Measurements from ENCODE around the gene KLF16. TPM values are rescaled to one million over a fixed set of nuclear protein-coding genes. Genes with fewer than 3 reads are reported as not detected.
A peak's percentile ranks its signal among the peaks of the same experiment; 100 is the strongest.

The KLF16 gene
- total RNA-seq, 1 experiment from 2014 or later = 10.4 TPM

- DNase-seq (ENCODE audit: extremely low read depth, low read depth) = no peak
Observed at GRCh38 chr19:1856698-1857603, 6.4 kb downstream of the KLF16 start.

- DNase-seq (ENCODE audit: extremely low read depth, low read depth) = no peak
Observed at GRCh38 chr19:1856345-1856697, 7.1 kb downstream of the KLF16 start.

GRCh38 chr19:1855828-1856255 lies 7.5 kb downstream of the KLF16 start:
- DNase-seq (ENCODE audit: extremely low read depth, low read depth) = no peak

GRCh38 chr19:1855040-1855827 lies 8.1 kb downstream of the KLF16 start:
- DNase-seq (ENCODE audit: extremely low read depth, low read depth) = peak; percentile 81

DNA sequence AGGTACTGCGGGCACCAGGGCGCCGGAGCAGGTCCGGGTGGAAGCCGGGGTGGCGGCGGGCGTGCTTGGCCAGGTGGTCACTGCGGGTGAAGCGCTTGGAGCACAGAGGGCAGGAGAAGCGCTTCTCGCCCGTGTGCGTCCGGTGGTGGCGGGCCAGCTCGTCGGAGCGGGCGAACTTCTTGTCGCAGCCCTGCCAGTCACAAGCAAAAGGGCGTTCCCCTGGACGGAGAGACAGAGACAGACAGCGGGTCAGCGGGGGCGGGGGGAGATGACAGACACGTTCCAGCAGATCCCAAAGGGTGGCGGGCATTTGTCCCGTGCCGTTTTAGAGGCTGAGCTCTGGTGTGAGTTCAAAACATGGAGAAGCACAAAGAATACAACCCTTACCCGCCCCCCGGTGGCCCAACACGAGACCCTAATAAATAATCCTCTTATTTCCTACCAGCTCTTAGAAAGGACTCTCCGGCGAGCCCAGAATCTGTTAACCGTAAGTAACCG lies 8.8 kb downstream of the KLF16 start:
- DNase-seq (ENCODE audit: extremely low read depth, low read depth) = no peak

DNA sequence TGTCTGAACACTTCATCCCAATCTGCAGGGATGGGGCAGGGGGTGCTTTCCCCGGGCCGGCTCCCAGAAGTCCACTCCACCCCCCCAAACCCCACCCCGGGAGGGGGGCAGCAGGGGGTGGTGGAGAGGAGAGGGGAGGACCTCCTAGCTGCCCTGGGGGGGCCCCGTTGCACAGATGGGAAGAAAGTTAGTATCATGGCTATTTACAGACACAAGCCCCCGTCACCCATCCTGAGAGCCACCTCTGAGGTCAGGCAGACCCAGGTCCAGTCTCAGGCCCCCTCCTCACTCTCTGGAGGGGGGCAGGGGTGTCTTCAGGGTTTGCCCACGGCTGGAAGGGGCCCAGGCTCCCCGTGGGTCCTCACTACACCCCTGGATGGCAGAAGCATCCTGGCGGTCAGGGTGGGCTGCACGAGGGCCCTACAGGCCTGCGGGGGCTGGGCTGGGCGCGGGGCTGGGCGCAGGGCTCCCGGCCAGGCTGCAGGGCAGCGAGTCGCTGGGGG lies 9.3 kb downstream of the KLF16 start:
- no peak for DNase-seq (ENCODE audit: extremely low read depth, low read depth)

- peak; percentile 69 for DNase-seq (ENCODE audit: extremely low read depth, low read depth)
Observed at GRCh38 chr19:1853295-1854038, 9.9 kb downstream of the KLF16 start.

DNA sequence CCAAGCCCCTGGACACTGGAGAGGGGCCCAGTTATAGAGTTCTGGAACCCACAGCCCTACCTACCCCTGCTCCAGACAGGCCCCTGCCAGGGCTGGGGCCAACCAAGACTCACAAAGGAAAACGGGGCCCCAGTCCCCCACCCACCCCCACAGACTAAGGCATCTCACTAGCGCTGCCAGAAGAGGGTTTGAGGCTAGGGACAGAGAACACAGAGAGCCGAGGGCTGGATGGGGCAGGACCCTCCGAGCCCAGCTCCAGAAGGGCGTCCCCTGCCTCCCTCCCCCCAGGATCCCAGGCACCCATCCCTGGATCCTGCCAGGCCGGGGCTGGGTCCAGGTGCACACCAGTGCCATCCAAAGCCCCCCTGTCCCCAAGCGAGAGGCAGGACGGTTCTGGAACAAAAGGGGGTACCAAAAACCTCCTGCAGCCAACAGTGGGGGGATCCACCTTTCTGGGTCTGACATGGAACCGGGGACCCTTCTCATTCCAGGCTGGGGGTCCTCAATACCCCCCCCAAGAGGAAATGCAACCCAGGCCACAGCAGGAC lies 10.7 kb downstream of the KLF16 start:
- DNase-seq (ENCODE audit: extremely low read depth, low read depth) = no peak

DNA sequence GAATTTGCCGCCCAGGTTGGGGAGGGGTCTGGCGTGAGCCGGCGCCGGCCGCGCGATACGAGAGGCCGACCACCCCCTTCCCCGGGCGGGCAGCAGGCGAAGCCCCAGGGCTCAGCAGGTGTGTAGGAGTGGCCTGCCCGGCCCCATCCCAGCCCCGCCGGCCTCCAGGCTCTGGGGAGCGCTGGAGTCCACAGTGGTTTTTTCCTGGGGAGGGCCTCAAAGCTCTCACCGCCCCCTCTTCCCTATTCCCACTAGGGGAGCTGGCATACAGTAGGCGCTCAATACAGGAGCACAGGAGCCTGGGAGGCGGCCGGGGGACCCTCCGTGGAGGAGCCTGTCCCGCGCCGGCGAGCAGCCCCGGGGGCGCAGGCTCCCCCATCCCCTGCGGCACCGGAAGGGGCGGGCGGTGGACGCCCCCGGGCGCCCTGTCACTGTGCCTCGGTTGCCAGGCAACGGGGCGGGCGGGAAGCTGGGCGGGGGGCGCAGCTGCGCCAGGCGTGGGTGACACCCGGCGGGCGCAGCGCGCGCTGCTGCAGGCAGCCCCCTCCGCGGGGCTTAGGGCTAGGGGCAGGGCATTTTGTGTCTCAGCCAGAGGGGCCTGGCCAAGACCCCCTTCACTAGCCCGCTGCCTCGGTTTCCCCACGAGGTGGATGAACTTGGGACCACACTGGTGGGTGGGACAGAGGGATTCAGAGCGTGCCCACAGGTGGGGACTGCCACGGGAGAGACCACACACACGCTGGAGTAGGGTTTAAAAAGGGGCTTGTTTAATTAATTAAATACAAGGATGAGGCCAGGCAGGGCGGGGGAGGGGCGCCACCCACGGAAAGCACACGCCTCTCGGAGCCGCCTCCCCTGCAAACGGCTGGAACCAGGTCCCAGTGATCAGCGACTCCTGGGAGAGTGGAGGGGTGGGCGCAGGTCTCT lies 11.5 kb downstream of the KLF16 start:
- DNase-seq (ENCODE audit: extremely low read depth, low read depth) = no peak

DNA sequence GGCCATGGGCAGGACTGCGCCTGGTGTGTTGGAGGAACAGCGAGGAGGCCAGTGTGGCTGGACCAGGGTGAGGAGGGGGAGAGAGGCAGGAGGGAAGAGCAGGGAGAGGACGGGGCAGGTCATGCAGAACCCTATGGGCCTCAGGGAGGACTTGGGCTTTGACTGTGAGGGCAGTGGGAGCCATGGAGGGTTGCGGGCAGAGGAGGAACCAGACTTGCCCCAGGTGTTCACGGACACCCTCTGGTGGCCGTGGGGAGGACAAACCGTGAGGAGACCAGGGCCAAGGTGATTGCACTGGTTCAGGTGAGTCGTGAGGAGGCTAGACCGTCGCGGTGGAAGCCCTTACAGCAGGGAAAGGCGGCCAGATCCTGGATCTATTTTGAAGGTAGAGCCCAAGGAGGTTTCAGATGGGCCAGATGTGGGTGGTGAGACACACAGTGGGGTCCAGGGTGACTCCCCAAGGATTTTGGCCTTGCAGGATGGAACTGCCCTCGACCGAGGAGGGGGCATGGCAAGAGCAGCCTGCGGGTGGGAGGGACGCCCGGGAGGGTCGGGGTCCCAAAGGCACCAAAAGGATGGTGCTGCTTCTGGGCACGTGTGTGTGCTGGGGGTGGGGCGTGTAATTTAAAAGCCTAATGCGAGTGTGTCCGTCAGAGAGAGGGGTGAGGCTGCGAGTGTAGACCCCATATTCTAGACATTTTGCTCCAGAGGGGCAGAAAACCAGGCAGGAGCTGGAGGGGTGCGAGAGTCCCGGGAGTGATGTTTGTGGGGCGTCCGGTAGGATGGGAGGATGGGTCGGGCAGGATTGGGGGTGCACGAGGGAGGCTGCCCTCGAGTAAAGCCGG lies 12.3 kb downstream of the KLF16 start:
- no peak for DNase-seq (ENCODE audit: extremely low read depth, low read depth)

- DNase-seq (ENCODE audit: extremely low read depth, low read depth) = no peak
Observed at GRCh38 chr19:1849886-1850398, 13.4 kb downstream of the KLF16 start.

GRCh38 chr19:1849132-1849474 lies 14.3 kb downstream of the KLF16 start:
- DNase-seq (ENCODE audit: extremely low read depth, low read depth) = no peak

GRCh38 chr19:1848399-1849131 lies 14.8 kb downstream of the KLF16 start, which contains the start of gene REXO1:
Gene REXO1 (minus strand): TSS chr19:1848483. CDS start chr19:1848358, 125 bp downstream.
- peak; percentile 87 for DNase-seq (ENCODE audit: extremely low read depth, low read depth)

DNA sequence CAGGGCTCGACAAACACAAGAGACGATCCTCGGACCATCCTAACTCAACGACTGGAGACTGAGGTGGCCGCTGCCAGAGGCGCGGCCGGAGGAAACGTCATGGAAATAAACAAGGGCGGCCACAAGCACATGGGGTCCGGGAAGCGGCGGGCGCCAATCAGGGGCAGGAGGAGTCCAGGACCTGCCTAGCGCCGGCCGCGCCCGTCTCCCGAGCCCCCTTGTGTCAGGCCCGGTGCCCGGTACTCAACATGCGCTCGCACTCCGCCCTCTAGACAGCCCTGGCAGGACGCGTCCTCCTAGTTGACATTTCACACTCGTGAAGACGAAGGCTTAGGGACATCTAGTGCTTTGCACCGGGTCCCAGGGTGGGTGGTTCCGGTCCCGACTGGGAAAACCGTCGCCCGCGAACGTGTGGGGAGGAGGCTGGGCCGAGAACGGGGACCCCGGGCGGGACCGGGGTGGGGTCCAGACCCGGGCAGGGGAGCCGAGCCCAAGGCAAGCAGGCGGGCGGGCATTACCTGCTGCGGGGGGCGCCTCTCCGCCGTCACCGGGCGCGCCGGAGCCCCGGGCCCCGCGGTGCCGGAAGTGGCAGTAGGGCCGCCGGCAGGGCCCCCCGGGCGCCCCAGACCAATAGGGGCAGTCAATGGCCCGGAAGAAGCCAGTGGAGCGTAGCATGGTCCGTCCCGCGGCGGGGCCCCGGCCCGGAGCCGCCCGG lies 15.5 kb downstream of the KLF16 start:
- no peak for DNase-seq (ENCODE audit: extremely low read depth, low read depth)

DNA sequence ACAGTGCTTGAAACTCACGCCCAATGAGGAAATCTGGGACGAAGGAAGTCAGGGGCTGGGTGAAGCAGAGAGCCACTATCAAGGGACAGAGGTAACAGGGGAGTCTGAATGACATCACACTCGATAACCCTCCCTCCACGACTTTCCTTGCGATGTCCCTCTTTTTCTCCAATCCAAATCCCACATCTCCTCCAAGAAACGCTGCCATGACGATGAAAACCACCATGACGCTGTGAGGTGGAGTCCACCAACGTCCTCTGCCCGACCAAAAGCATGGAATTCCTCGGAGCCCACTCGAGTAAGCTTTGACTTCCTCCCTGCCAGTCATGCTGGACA lies 16.1 kb downstream of the KLF16 start:
- no peak for DNase-seq (ENCODE audit: extremely low read depth, low read depth)

DNA sequence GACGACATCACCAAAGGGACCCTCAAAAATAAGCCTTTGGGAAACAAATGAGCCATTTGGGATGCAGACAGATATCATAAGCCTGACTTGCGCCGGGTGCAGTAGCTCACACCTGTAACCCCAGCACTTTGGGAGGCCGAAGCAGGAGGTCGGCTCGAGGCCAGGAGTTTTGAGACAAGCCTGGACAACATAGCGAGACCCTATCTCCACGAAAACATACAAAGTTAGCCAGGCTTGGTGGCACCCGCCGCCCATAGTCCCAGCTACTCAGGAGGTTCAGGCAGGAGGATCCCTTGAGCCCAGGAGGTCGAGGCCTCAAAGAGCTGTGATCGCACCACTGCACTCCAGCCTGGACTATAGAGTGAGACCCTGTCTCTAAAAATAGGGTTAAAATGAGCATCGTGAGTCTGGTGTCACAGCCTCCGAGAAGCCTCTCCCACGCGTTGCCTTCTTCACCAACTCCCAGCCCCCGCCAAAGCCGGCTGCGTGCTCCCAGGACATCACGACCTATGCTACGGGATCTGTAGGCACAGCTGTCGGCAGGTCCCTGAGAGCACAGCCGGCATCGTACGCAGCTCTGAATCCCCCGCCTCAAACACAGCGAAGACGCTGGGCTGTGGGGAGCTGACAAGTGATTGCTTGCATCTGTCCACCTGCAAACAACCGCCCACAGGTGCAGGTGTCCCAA lies 16.7 kb downstream of the KLF16 start:
- no peak for DNase-seq (ENCODE audit: extremely low read depth, low read depth)

Data from NCI-H460 (cell line).